GM12878 (cell line): ENCODE data around the gene VPS52. TPM values are rescaled to one million over a fixed set of nuclear protein-coding genes. Genes with fewer than 3 reads are reported as not detected.

ENCODE experiments used
- ATAC-seq: fragments of 200-7000 bp; cut with Tn5 transposase; 3 replicates; pipeline ENCODE4 v1.9.1; 2020; ENCODE audit warnings: mild to moderate bottlenecking, moderate library complexity
- BruUV-seq: library from RNA; stranded (reverse); fragments of 400-500 nt; replicated peaks from 2 replicates; lab custom pipeline; 2021; lab: Mats Ljungman, UMichigan
- CTCF ChIA-PET: fragments of 300-600 bp; sonication (Branson Sonifier 250); formaldehyde crosslinking; extraction: SDS; loops from one replicate; lab custom pipeline; 2021; ENCODE audit warnings: inconsistent platforms; lab: Yijun Ruan, JAX
- POLR2A ChIA-PET: fragments of 350-600 bp; formaldehyde crosslinking; extraction: SDS; loops from one replicate; lab custom pipeline; 2021; ENCODE audit warnings: inconsistent platforms; lab: Charles Lee
- RAD21 ChIA-PET: fragments of 300-600 bp; sonication (Branson Sonifier 250); formaldehyde crosslinking; loops from one replicate; lab custom pipeline; 2023; ENCODE audit warnings: antibody characterized with exemption; ENCODE audit not compliant: unreplicated experiment; lab: Charles Lee
- SMC1A ChIA-PET: fragments of 300-600 bp; sonication (Branson Sonifier 250); formaldehyde crosslinking; loops from one replicate; lab custom pipeline; 2023; ENCODE audit not compliant: unreplicated experiment, uncharacterized antibody; lab: Charles Lee
- DNase-seq: peaks from one replicate; pipeline ENCODE4 v3.0.0-alpha.2; 2011; ENCODE audit warnings: low read depth, low spot score
- FAIRE-seq: peaks from 3 replicates; lab custom pipeline; 2011; peaks lifted over from hg19 to GRCh38; lab: Jason Lieb, UNC
- H2AFZ ChIP-seq: 2 replicates; pipeline ENCODE4 v1.6.0; 2011; ENCODE audit warnings: low read depth, low read length, control low read depth; ENCODE audit not compliant: control insufficient read depth
- H3K27ac ChIP-seq: 2 replicates; pipeline ENCODE4 v1.5.1; 2011; ENCODE audit warnings: control low read depth; ENCODE audit not compliant: control insufficient read depth, insufficient read depth
- H3K27me3 ChIP-seq, 2 experiments: replicated peaks in 1 of 2; 2 replicates each; pipeline versions ENCODE4 v1.6.0 to v1.6.1; 2011; ENCODE audit warnings: low read length in 1 of 2; ENCODE audit not compliant: control insufficient read depth in 2 of 2, insufficient read depth in 2 of 2
- H3K36me3 ChIP-seq, 2 experiments: 2 replicates each; pipeline ENCODE4 v1.5.1; 2011; ENCODE audit warnings: low read length in 1 of 2; ENCODE audit not compliant: control insufficient read depth in 2 of 2, insufficient read depth in 2 of 2
- H3K4me1 ChIP-seq: 2 replicates; pipeline ENCODE4 v1.6.1; 2011; ENCODE audit warnings: mild to moderate bottlenecking, low read length, moderate library complexity, mixed read lengths; ENCODE audit not compliant: control insufficient read depth, insufficient read depth
- H3K4me2 ChIP-seq: 2 replicates; pipeline ENCODE4 v1.6.0; 2011; ENCODE audit warnings: control low read depth; ENCODE audit not compliant: control insufficient read depth, insufficient read depth
- H3K4me3 ChIP-seq: fragments of 200-600 bp; sonication (generic); 2 replicates; pipeline ENCODE4 v1.5.1; 2016
- H3K79me2 ChIP-seq: 2 replicates; pipeline ENCODE4 v1.6.0; 2011; ENCODE audit warnings: low read length; ENCODE audit not compliant: control insufficient read depth, insufficient read depth
- H3K9ac ChIP-seq: 2 replicates; pipeline ENCODE4 v1.8.0; 2011; ENCODE audit warnings: low read length, control low read depth, mixed read lengths; ENCODE audit not compliant: control insufficient read depth, insufficient read depth
- H3K9me3 ChIP-seq: replicated peaks from 3 replicates; pipeline ENCODE4 v1.5.1; 2011; ENCODE audit warnings: mild to moderate bottlenecking, low read length; ENCODE audit not compliant: control insufficient read depth, insufficient read depth
- H4K20me1 ChIP-seq: 2 replicates; pipeline ENCODE4 v1.6.0; 2011; ENCODE audit not compliant: control insufficient read depth, insufficient read depth
- CBX3 ChIP-seq: fragments of 200-600 bp; sonication (generic); IDR thresholded peaks from 2 replicates; pipeline ENCODE4 v1.6.1; 2016; ENCODE audit warnings: low read depth, borderline replicate concordance
- IKZF1 ChIP-seq: fragments of 450-650 bp; conservative IDR thresholded peaks from 2 replicates; pipeline ENCODE4 v1.6.1; 2017; ENCODE audit warnings: antibody characterized with exemption, mild to moderate bottlenecking
- SPI1 ChIP-seq: IDR thresholded peaks from 2 replicates; pipeline ENCODE4 v1.6.1; 2011; ENCODE audit warnings: low read depth, mild to moderate bottlenecking, low read length, moderate library complexity, borderline replicate concordance; ENCODE audit not compliant: insufficient read depth
- TARDBP ChIP-seq: IDR thresholded peaks from 2 replicates; pipeline ENCODE4 v1.6.1; 2016; ENCODE audit warnings: borderline replicate concordance
- WGBS: methylation state at CpG from one replicate; pipeline ENCODE4 v1.1.6; 2016; ENCODE audit warnings: low lambda C conversion rate; ENCODE audit not compliant: insufficient replicate concordance, insufficient coverage; ENCODE audit errors: missing lambda C conversion rate; 5-methylcytosine and 5-hydroxymethylcytosine counted together
- in situ Hi-C: fragments of 300-500 bp; cut with MboI; formaldehyde crosslinking; loops from 9 replicates; pipeline ENCODE4 v1.14.3; 2018; ENCODE audit warnings: mixed read lengths
- intact Hi-C: fragments of 100-400 bp; cut with micrococcal nuclease; formaldehyde crosslinking; loops from one replicate; pipeline ENCODE4 v1.14.2; 2022; ENCODE audit not compliant: unreplicated experiment
- polyA plus RNA-seq, 11 experiments: library from polyadenylated mRNA; depleted of rRNA in 4 of 11; unstranded in 6 of 11; stranded (reverse) in 5 of 11; fragments of >200 nt; fragmentation: Nextera tagmentation in 4 of 11; fragmentation: Illumina TruSeq in 1 of 11; extraction: Ambion mirVana in 4 of 11; extraction: Trizol in 1 of 11; gene quantifications; 1 replicate in 1 of 11; 2 replicates in 10 of 11; pipeline versions ENCODE4 v1.2.1 to v1.2.3, GENCODE V29; 2011 to 2016; ENCODE audit warnings: inconsistent platforms in 2 of 11, missing spikeins in 2 of 11, low read depth in 1 of 11
- total RNA-seq, 4 experiments: library from RNA; depleted of rRNA in 3 of 4; stranded (reverse); fragments of >200 nt in 3 of 4; fragmentation: Illumina TruSeq in 1 of 4; extraction: Trizol in 1 of 4; gene quantifications; 2 replicates each; pipeline versions ENCODE4 v1.2.1 to v1.2.3, GENCODE V29; 2013 to 2021
- TF ChIP-seq, protein P1 (sequence below): fragments of 450-650 bp; IDR thresholded peaks from 2 replicates; pipeline ENCODE4 v1.6.1; 2018; ENCODE audit warnings: mild to moderate bottlenecking, low read depth, moderate library complexity; ENCODE audit not compliant: partially characterized antibody

Gene VPS52
- total and polyA plus RNA-seq, 10 of the 15 experiments (the other 5 are each of a cell fraction or from before 2014, with no cell fraction given): 11.3 to 52.7 (median 36.7) TPM

DNA sequence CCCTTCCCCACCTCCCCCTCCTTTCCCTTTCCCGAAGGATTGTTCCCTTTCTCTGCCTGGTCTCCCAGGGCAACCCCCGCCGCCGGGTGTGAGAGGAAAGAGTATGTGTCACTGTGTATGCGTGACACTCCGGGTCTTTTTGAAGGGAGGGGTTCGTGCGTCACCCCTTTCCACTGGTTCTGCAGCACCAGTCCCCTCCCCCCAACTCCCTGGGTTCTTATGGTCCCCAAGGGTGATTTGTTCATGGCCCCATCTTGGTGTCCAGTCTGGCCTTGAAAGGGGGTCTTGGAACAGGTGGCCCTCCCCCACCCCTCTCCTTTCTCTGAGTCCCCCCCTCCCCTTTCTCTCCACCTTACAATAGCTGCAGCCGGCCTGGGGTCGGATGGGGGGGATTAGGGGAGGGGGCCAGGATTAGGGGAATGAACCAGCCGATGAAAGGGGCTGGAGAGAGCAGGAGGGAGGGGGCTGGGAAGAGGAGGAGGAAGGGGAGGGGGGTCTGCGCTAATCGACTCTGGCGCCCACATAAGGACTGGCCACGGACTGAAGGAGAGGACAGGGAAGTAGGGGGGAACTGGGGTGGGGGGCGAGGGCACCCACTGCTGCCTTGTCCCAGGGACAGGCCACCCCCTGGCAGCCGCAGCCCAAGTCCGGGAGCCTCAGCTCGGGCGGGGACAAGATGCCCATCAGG lies 64.7 kb downstream of the VPS52 start (continued):
- TF ChIP-seq, protein P1, sequence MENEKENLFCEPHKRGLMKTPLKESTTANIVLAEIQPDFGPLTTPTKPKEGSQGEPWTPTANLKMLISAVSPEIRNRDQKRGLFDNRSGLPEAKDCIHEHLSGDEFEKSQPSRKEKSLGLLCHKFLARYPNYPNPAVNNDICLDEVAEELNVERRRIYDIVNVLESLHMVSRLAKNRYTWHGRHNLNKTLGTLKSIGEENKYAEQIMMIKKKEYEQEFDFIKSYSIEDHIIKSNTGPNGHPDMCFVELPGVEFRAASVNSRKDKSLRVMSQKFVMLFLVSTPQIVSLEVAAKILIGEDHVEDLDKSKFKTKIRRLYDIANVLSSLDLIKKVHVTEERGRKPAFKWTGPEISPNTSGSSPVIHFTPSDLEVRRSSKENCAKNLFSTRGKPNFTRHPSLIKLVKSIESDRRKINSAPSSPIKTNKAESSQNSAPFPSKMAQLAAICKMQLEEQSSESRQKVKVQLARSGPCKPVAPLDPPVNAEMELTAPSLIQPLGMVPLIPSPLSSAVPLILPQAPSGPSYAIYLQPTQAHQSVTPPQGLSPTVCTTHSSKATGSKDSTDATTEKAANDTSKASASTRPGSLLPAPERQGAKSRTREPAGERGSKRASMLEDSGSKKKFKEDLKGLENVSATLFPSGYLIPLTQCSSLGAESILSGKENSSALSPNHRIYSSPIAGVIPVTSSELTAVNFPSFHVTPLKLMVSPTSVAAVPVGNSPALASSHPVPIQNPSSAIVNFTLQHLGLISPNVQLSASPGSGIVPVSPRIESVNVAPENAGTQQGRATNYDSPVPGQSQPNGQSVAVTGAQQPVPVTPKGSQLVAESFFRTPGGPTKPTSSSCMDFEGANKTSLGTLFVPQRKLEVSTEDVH: no peak
- no peak for TF ChIP-seq CBX3
- TF ChIP-seq, all 136 proteins: peak for 0

DNA sequence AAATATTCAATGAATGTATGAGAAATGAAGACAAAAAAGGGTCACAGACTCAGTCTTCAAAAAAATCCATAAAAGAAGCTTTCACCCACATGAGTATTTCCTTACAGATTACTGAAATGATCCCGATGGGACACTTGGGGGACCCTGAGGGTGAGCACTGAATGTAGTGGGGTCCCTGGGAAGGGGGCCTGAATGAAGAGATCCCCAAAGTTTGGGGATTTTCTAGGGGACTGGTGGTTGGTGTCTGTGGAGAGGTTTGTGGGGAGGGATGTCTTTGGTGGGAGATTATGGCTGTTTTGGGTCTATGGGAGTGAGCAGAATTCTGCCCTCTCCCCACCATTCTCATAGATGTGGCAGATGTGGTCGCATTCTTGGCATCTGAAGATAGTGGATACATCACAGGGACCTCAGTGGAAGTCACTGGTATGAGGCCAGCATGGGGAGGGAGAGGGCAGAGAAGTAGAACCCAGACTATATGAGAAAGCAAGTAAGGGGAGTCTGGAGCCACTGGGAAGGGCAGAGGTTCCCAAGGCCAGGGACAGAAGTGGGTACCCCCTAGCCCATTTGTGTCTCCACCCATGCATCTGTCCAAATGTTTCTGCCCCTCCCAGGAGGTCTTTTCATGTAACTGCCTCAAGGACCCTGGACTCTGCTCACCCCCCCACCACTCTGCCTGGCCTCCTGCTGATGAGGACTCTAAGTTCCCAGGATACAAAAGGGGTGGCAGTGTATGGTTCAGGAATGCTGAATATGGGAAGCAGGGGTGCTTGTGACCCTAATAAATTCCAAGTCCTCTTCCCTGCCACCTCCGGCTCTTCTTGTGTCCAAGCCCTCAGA lies 65.4 kb downstream of the VPS52 start:
- peaks cover 17% of the 10 kb centered on the region for H3K79me2 ChIP-seq
- POLR2A ChIA-PET: interaction anchor here (0.6 to 0.7 kb wide), 2 partner anchors 113 to 360 kb away, joined by 3 read pairs; no protein-coding TSS in a partner anchor
- FAIRE-seq (no peak), DNase-seq (no peak), ATAC-seq (no peak)
- no peaks in the 10 kb centered on the region for H3K9me3 ChIP-seq
- no peak overlapping the region for H2AFZ ChIP-seq
- BruUV-seq: no TSS peak
- intact Hi-C loops (loop anchor here (10.0 kb wide), 1 partner anchor 369 kb away; no protein-coding TSS in a partner anchor), in situ Hi-C loops (no loop called here)
- no peak overlapping the region for H3K4me3 ChIP-seq
- SMC1A ChIA-PET: interaction anchor here (1.3 kb wide), 1 partner anchor 42 kb away, joined by 8 read pairs; no protein-coding TSS in a partner anchor
- RAD21 ChIA-PET: interaction anchor here (2.9 kb wide), 1 partner anchor 43 kb away, joined by 25 read pairs; no protein-coding TSS in a partner anchor
- H3K4me2 ChIP-seq: peak overlapping the region; percentile 98; the same call in 1 of the 2 replicates
- no peak overlapping the region for H3K9ac ChIP-seq
- CTCF ChIA-PET: interaction anchor here (2.4 kb wide), 1 partner anchor 43 kb away, joined by 19 read pairs; no protein-coding TSS in a partner anchor
- 0 out of 2 replicates have a peak, but pooled peaks have one; percentile 14 for TF ChIP-seq IKZF1
- no peak for TF ChIP-seq TARDBP
- TF ChIP-seq SPI1: no peak
- no peaks in the 10 kb centered on the region for H4K20me1 ChIP-seq
- peaks cover 33% of the 10 kb centered on the region for H3K4me1 ChIP-seq
- no peaks in the 10 kb centered on the region for H3K27me3 ChIP-seq
- no peak overlapping the region for H3K27ac ChIP-seq
- peaks cover 8 to 20% of the 10 kb centered on the region in 2 experiments for H3K36me3 ChIP-seq
- 78% methylated on average over 3 of the region's 3 CpGs for WGBS
